Suprapubic skin (tissue), 4 donors: ENCODE results near the gene MYOM3. TPM values are rescaled to one million over a fixed set of nuclear protein-coding genes. Genes with fewer than 3 reads are reported as not detected.

Experiments used
- DNase-seq, 2 donors: peaks; one replicate each; pipeline ENCODE4 v3.0.0-alpha.2; 2019; ENCODE audit warnings: low spot score in 2 of 2
- H3K27ac ChIP-seq: fragments of 200-600 bp; sonication (generic); one replicate; pipeline ENCODE4 v1.5.1; 2019
- H3K27me3 ChIP-seq: fragments of 200-600 bp; sonication (generic); one replicate; pipeline ENCODE4 v1.5.1; 2019
- H3K36me3 ChIP-seq: fragments of 200-600 bp; sonication (generic); one replicate; pipeline ENCODE4 v1.5.1; 2019
- H3K4me1 ChIP-seq: fragments of 200-600 bp; sonication (generic); one replicate; pipeline ENCODE4 v1.5.1; 2019
- H3K4me3 ChIP-seq: fragments of 200-600 bp; sonication (generic); one replicate; pipeline ENCODE4 v1.5.1; 2019; ENCODE audit warnings: mild to moderate bottlenecking
- H3K9me3 ChIP-seq: fragments of 200-600 bp; sonication (generic); one replicate; pipeline ENCODE4 v1.5.1; 2019
- CTCF ChIP-seq, 2 donors: fragments of 200-600 bp in 1 of 2; fragments of 450-650 bp in 1 of 2; sonication (generic) in 1 of 2; IDR thresholded peaks; one replicate each; pipeline ENCODE4 v1.5.1; 2016 to 2019; ENCODE audit warnings: antibody characterized with exemption in 2 of 2, mild to moderate bottlenecking in 1 of 2, moderate library complexity in 1 of 2
- EP300 ChIP-seq: sonication (generic); formaldehyde crosslinking; IDR thresholded peaks from one replicate; pipeline ENCODE4 v1.6.1; 2017; ENCODE audit warnings: antibody characterized with exemption
- POLR2A ChIP-seq, 2 donors: fragments of 450-650 bp; IDR thresholded peaks; one replicate each; pipeline ENCODE4 v1.6.1; 2017; ENCODE audit warnings: antibody characterized with exemption in 2 of 2, mild to moderate bottlenecking in 2 of 2, moderate library complexity in 2 of 2
- POLR2AphosphoS5 ChIP-seq, 3 donors: sonication (generic); formaldehyde crosslinking; IDR thresholded peaks; one replicate each; pipeline ENCODE4 v1.6.1; 2017; ENCODE audit warnings: antibody characterized with exemption in 3 of 3
- WGBS: methylation state at CpG from one replicate; pipeline ENCODE4 v1.1.5; 2018; 5-methylcytosine and 5-hydroxymethylcytosine counted together
- total RNA-seq, 4 donors: library from RNA; depleted of rRNA; stranded (reverse); fragments of >200 nt; gene quantifications; one replicate each; pipeline ENCODE4 v1.1.0, GENCODE V29; 2016

The MYOM3 gene
- total RNA-seq, 4 donors from 2014 or later, result 1.5 to 2.3 (median 2.1) TPM

- TF ChIP-seq POLR2AphosphoS5 (IDR thresholded peaks at IDR 0.05) (no peak), CTCF (IDR thresholded peaks at IDR 0.05) (no peak), POLR2A (IDR thresholded peaks at IDR 0.05) (no peak), EP300 (no peak)
- DNase-seq, result no peak
- Histone ChIP-seq H3K27me3 (no peaks in the 10 kb centered on the region), H3K4me1 (no peaks in the 10 kb centered on the region), H3K36me3 (peaks cover 9% of the 10 kb centered on the region), H3K27ac (no peak overlapping the region), H3K9me3 (no peaks in the 10 kb centered on the region), H3K4me3 (no peak overlapping the region)
- 76% methylated on average over 7 of the region's 7 CpGs for WGBS
Observed at GRCh38 chr1:24127801-24128363, 15.9 kb upstream of the MYOM3 start.

DNA sequence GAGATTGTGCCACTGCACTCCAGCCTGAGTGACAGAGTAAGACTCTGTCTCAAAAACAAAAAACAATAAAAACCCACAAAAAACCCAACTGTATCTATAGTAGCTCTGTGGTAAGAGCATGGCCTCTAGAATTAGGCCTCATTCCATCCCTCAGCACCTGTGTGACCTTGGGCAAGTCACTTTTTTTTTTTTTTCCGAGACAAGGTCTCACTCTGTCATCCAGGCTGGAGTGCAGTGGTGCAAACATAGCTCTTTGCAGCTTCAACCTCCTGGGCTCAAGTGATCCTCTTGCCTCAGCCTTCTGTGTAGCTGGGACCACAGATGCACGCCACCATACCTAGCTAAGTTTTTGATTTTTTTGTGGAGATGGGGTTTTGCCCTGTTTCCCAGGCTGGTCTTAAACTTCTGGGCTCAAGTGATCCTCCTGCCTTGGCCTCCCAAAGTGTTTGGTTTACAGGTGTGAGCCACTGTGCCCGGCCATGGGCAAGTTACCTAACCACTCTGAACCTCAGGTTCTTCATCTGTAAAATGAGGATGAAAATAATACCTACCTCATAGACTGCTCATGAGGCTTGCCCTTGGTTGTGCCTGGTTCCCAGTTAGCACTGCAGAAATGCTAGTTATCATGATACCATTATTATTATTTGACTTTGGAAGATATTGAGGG, 15.3 kb upstream of the MYOM3 start:
- Histone ChIP-seq H3K36me3 (peaks cover 6% of the 10 kb centered on the region), H3K27me3 (no peaks in the 10 kb centered on the region), H3K27ac (no peak overlapping the region), H3K4me3 (no peak overlapping the region), H3K4me1 (no peaks in the 10 kb centered on the region), H3K9me3 (no peaks in the 10 kb centered on the region)
- no peak for DNase-seq
- TF ChIP-seq POLR2A (IDR thresholded peaks at IDR 0.05) (no peak), EP300 (no peak), CTCF (IDR thresholded peaks at IDR 0.05) (no peak), POLR2AphosphoS5 (IDR thresholded peaks at IDR 0.05) (no peak)
- 86% methylated on average over 3 of the region's 3 CpGs for WGBS

DNA sequence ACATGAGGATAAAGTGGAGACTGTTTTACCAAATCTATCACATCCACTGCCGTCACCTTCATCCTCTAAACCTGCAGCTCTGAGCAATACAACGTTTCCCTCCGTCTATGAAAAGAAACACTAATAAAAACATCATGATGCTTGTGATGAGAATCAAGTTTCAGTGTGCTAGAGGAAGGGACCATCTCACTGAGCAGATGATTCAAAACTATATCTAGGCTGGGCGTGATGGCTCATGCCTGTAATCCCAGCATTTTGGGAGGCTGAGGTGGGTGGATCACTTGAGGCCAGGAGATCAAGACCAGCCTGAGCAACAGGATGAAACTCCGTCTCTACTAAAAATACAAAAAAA, 14.7 kb upstream of the MYOM3 start:
- WGBS, result 71% methylated on average over 5 of the region's 5 CpGs
- Histone ChIP-seq H3K4me3 (no peak overlapping the region), H3K9me3 (no peaks in the 10 kb centered on the region), H3K27ac (no peak overlapping the region), H3K4me1 (no peaks in the 10 kb centered on the region), H3K36me3 (peaks cover 6% of the 10 kb centered on the region), H3K27me3 (no peaks in the 10 kb centered on the region)
- no peak for DNase-seq
- no peak for TF ChIP-seq POLR2A (IDR thresholded peaks at IDR 0.05)
- TF ChIP-seq POLR2AphosphoS5 (IDR thresholded peaks at IDR 0.05), result no peak
- TF ChIP-seq EP300, result no peak
- no peak for TF ChIP-seq CTCF (IDR thresholded peaks at IDR 0.05)

GRCh38 chr1:24126018-24126671, 14.2 kb upstream of the MYOM3 start:
- no peaks in the 10 kb centered on the region for H3K27me3 ChIP-seq
- peaks cover 6% of the 10 kb centered on the region for H3K36me3 ChIP-seq
- peaks cover 4% of the 10 kb centered on the region for H3K4me1 ChIP-seq
- WGBS, result 58% methylated on average over 6 of the region's 6 CpGs
- no peak for DNase-seq
- H3K9me3 ChIP-seq, result no peaks in the 10 kb centered on the region
- TF ChIP-seq CTCF (IDR thresholded peaks at IDR 0.05), result no peak
- TF ChIP-seq POLR2AphosphoS5 (IDR thresholded peaks at IDR 0.05), result no peak
- no peak for TF ChIP-seq POLR2A (IDR thresholded peaks at IDR 0.05)
- TF ChIP-seq EP300, result no peak
- H3K27ac ChIP-seq, result no peak overlapping the region
- no peak overlapping the region for H3K4me3 ChIP-seq

- Histone ChIP-seq H3K9me3 (no peaks in the 10 kb centered on the region), H3K36me3 (peaks cover 6% of the 10 kb centered on the region), H3K4me3 (no peak overlapping the region), H3K27me3 (no peaks in the 10 kb centered on the region), H3K27ac (no peak overlapping the region), H3K4me1 (peaks cover 11% of the 10 kb centered on the region)
- DNase-seq, result no peak
- 86% methylated on average over 4 of the region's 4 CpGs for WGBS
- TF ChIP-seq EP300 (no peak), CTCF (IDR thresholded peaks at IDR 0.05) (no peak), POLR2AphosphoS5 (IDR thresholded peaks at IDR 0.05) (no peak), POLR2A (IDR thresholded peaks at IDR 0.05) (no peak)
Observed at GRCh38 chr1:24125456-24125855, 13.5 kb upstream of the MYOM3 start.
